22Rv1 (cell line): ENCODE results near the gene PPP1R1A.

Source experiments
- CTCF ChIP-seq: fragments of 450-650 bp; IDR thresholded peaks from 2 replicates; pipeline ENCODE4 v1.5.1; 2017; ENCODE audit warnings: mild to moderate bottlenecking
- ZFX ChIP-seq: fragments of 450-650 bp; IDR thresholded peaks from 2 replicates; pipeline ENCODE4 v1.6.1; 2017; ENCODE audit warnings: antibody characterized with exemption, borderline replicate concordance

DNA sequence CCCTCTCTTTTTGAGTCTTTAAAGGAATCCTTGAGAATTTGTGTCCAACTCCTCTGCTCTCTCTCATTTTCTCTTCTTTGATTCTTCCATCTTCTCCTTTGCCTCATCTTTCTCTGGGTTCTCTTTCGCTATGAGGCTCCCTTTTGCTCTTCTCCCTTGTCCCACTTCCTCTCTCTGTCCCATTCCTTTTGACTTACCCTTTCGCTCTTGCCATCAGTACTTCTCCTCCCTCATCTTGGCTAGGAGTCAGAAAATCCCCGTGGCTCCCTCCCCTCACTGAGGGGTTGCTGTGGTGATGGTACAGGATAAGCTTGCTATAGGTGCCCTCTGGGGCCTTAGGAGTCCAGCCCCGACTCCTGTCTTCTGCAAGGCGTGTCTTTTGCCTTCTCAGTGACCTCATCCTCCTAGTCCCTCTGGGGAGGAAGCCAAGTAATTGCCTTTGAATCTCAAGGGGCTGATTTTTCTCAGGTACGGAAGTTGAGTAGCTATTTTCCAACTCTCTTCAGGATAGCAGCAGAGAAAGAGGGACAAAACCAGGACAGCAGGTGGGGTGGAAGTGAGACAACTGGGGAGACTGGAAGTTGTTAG, 32.7 kb downstream of the PPP1R1A start:
- TF ChIP-seq CTCF = no peak
- no peak for TF ChIP-seq ZFX
